Right ventricle myocardium superior (tissue), 1 donor: ENCODE results near the gene CAP2. TPM values are rescaled to one million over a fixed set of nuclear protein-coding genes. Genes with fewer than 3 reads are reported as not detected.
"Not testable (repeated sequence)": the region's sequence is repeated elsewhere in the genome, so short reads cannot be mapped to it uniquely, and the experiment has no call there.

ENCODE experiments used
- ATAC-seq: fragments of 200-7000 bp; cut with Tn5 transposase; one replicate; pipeline ENCODE4 v1.9.1; 2020; ENCODE audit warnings: mild to moderate bottlenecking; ENCODE audit not compliant: poor library complexity
- DNase-seq: peaks from one replicate; pipeline ENCODE4 v3.0.0-alpha.2; 2020
- intact Hi-C: fragments of 100-400 bp; cut with DNase I; formaldehyde crosslinking; loops from one replicate; pipeline ENCODE4 v1.11.2; 2022
- total RNA-seq: library from RNA; stranded (reverse); fragmentation: NEBNext Ultra II Directional; extraction: Animal tissue kit (Norgen Biotek cat#: 25700); gene quantifications from one replicate; pipeline ENCODE4 v1.2.1, GENCODE V29; 2021
- donor health status: DM: no; HTN: yes; CAD: no; lungs with severe emphysema.

Gene CAP2
- total RNA-seq, 1 donor from 2014 or later = 118 TPM

- intact Hi-C loops = loop anchor here (10.0 kb wide), 1 partner anchor 99 kb away; no protein-coding TSS in a partner anchor
- no peak for DNase-seq
- ATAC-seq = peak; percentile 69
Observed at GRCh38 chr6:17393892-17394631, 667 bp downstream of the CAP2 start.

GRCh38 chr6:17395112-17395511 is 1.7 kb downstream of the CAP2 start:
- intact Hi-C loops = loop anchor here (10.0 kb wide), 1 partner anchor 100 kb away; no protein-coding TSS in a partner anchor
- DNase-seq (no peak), ATAC-seq (no peak)

- intact Hi-C loops = loop anchor here (10.0 kb wide), 1 partner anchor 101 kb away; no protein-coding TSS in a partner anchor
- no peak for ATAC-seq
- no peak for DNase-seq
Observed at GRCh38 chr6:17396256-17396655, 2.9 kb downstream of the CAP2 start.

- DNase-seq (no peak), ATAC-seq (no peak)
- intact Hi-C loops = loop anchor here (10.0 kb wide), 1 partner anchor 103 kb away; no protein-coding TSS in a partner anchor
Observed at GRCh38 chr6:17397764-17398194, 4.4 kb downstream of the CAP2 start.

- peak; percentile 60 for ATAC-seq
- intact Hi-C loops, DNase-seq: not testable (repeated sequence)
Observed at GRCh38 chr6:17405181-17405943, 12.0 kb downstream of the CAP2 start.

DNA sequence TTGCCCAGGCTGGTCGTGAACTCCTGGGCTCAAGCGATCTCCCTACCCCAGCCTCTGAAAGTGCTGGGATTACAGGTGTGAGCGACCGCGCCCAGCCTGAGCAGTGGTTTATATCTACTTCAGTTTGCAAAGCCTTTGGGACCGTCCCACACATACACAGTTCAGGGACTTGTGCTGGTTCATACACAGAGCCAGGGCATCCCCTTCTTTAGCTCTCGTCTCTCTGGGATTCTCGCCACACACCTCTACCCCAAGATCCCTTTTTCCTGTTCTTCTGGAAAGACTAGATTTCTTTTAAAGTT is 12.5 kb downstream of the CAP2 start:
- intact Hi-C loops = no loop called here
- DNase-seq (no peak), ATAC-seq (peak; percentile 41)

- intact Hi-C loops = no loop called here
- DNase-seq (no peak), ATAC-seq (peak; percentile 48)
Observed at GRCh38 chr6:17408081-17408480, 14.7 kb downstream of the CAP2 start.

DNA sequence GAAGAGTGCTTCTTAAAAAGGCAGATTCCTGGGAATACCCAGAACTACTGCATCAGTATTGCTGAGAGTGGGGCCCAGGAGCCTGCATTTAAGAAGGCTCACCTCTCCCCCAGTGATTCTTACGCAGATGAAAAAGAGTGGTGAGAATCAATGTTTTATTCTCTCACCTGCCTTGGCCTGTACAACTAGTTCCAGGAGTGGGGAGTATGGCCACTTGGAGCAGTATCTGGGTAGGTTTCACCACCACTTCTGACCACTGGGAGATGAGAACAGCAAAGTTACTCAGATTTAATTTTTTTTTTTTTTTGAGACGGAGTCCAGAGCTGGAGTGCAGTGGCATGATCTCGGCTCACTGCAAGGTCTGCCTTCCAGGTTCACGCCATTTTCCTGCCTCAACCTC is 16.9 kb downstream of the CAP2 start:
- intact Hi-C loops = no loop called here
- ATAC-seq (no peak), DNase-seq (no peak)

- no peak for ATAC-seq
Observed at GRCh38 chr6:17413313-17413750, 19.9 kb downstream of the CAP2 start.

DNA sequence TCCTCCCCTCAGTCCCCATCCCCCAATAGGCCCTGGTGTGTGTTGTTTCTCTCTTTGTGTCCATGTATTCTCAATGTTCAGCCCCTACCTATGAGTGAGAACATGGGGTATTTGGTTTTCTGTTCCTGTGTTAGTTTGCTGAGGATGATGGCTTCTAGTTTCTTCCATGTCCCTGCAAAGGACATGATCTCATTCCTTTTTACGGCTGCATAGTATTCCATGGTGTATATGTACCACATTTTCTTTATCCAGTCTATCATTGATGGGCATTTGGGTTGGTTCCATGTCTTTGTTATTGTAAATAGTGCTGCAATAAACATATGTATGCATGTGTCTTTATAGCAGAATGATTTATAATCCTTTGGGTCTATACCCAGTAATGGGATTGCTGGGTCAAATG is 21.0 kb downstream of the CAP2 start:
- ATAC-seq, DNase-seq, intact Hi-C loops: not testable (repeated sequence)

More at GRCh38 chr6:17413313-17413750, 19.9 kb downstream of the CAP2 start:
- intact Hi-C loops = no loop called here
- no peak for DNase-seq

DNA sequence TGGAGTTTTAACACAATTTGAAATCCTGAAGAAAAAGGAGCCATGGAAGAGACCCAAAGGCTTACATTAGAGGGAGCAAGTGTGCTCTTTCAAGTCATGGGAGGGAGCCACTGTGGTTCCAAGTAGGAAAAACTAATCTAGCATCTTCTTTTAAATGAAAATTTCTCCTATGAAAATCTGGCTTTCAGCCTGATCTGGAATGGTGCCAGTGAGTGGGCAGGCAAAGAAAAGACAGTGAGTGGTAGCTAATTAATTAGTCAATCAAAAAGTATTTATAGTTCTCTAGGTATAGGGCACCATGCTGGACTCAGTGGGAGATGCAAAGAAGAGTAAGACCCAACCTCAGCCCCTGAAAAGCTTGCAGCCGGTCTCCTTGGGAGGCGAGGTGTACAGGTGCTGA is 21.9 kb downstream of the CAP2 start:
- DNase-seq (no peak), ATAC-seq (no peak)
- intact Hi-C loops = no loop called here

DNA sequence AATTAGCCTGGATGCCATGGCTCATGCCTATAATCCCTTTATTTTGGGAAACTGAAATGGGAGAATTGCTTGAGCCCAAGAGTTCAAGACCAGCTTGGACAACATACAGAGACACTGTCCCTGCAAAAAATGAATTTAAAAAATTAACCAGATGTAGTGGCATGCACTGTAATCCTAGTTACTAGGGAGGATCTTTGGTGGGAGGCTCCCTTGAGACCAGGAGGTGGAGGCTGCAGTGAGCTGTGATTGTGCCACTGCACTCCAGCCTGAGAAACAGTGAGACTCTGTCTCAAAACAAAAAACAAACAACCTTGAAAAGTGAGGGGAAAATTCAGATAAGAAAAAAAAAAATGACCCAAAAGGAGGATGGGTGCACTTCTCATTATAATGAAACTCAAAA is 23.4 kb downstream of the CAP2 start:
- ATAC-seq = no peak
- intact Hi-C loops = no loop called here

DNA sequence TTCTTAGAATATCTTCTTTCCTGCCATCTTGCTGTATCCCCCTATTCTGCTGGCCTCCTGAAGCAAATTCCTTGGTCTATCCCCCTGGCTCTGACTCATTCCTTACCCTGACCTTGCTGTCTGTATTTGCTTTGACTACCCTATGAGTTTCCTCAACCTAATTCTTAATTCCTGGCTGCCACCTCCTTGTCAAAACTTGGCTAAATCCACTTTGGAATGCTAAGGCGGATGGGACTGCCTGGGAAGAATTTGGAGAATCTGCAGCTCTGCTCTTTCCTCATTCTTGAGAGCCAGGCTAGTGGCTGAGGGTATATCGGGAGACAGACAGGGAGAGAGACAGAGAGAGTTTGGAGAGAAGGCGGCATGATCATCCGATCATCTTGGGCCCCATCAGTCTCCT is 24.4 kb downstream of the CAP2 start:
- DNase-seq = no peak
- peak; percentile 32 for ATAC-seq
- intact Hi-C loops = no loop called here

More for the DNA sequence above, 23.4 kb downstream of the CAP2 start:
- no peak for DNase-seq

- intact Hi-C loops = no loop called here
- DNase-seq (no peak), ATAC-seq (peak; percentile 79)
Observed at GRCh38 chr6:17418281-17419188, 25.1 kb downstream of the CAP2 start.

DNA sequence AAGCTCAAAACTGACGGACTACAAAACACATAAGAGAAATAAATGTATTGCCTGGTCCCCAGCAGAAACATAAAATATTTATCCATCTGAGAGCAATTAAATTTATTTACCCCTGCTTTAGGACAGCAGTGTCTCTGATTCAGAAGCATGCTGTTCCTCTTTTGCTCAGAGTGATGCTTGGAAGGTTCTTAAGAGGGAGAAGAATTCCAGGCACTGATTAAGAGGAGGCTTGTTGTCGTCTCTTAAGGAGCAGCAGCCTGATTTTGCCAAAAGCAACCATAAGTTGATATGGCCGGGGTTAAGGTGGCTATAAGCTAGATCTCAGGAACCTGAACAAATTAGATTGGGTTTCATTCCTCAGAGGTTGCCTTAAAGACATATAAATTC is 25.8 kb downstream of the CAP2 start:
- no peak for ATAC-seq
- DNase-seq = no peak
- intact Hi-C loops = no loop called here

DNA sequence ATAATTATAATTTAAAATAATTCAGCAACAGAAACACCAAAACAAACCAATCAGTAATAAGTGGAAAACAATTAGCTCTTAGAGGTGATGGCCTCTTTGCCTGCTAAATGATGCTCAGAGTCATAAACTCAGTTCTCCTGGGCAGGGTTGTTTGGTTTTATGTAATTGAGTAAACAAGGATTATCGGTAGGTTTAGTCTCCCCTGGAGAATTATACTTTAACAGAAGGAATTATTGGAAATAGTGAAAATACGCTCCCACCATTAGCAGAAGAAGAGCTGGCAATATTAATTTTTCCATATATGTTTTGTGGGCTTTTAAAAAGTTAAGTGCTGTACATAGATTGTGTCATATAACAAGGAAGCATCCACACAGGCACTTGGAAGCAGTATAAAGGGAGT is 27.0 kb downstream of the CAP2 start:
- ATAC-seq = no peak
- intact Hi-C loops = no loop called here
- no peak for DNase-seq

DNA sequence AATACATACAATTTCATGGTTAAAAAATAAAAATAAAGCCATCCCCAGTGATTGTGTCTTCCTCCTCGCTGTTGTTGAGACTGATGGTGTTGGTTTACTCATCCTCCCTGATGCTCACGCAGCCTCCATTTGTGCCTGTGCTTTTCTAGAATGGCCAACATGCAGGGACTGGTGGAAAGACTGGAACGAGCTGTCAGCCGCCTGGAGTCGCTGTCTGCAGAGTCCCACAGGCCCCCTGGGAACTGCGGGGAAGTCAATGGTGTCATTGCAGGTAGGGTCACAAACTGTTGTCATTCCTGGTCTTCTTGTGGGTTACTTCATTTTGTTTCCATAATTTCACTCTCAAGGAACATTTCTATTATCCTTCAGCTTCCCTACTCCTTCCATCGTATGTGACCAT is 28.0 kb downstream of the CAP2 start:
- DNase-seq (no peak), ATAC-seq (no peak)
- intact Hi-C loops = no loop called here

GRCh38 chr6:17423026-17423425 is 29.6 kb downstream of the CAP2 start:
- ATAC-seq (no peak), DNase-seq (no peak)
- intact Hi-C loops = no loop called here

GRCh38 chr6:17427062-17427461 is 33.7 kb downstream of the CAP2 start:
- intact Hi-C loops = no loop called here
- DNase-seq (no peak), ATAC-seq (no peak)
